Stimulated activated CD4-positive, alpha-beta T cell treated with anti-CD3 and anti-CD28 coated beads, Interleukin-15, amount 100 ng/mL, for 24 hours (primary cell): ENCODE measurements around the gene RASGRF1.
A peak's percentile ranks its signal among the peaks of the same experiment; 100 is the strongest.
"Not testable (repeated sequence)": the region's sequence is repeated elsewhere in the genome, so short reads cannot be mapped to it uniquely, and the experiment has no call there.

Experiments used
- DNase-seq: peaks from one replicate; pipeline ENCODE4 v3.0.0-alpha.2; 2020

RASGRF1 gene

DNA sequence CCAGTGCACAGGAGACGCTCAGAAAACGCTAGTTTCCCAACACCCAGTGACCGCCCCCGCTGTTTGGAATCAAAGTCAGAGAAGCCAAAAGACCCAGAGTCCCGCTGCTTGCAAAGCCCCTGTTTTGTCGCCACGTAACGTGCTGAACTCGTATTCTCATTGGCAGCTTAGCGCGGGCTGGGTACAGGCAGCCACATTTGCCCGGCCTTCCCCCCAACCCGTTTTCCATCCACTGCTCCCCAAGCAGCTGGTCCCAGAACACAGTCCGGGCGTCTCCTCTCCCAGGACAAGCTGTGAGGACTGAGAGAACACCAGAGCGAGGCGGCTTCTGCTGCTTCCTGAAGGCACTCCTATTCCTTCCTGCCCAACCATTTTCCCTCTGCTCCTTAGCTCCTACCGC is 54.8 kb downstream of the RASGRF1 start:
- no peak for DNase-seq

DNA sequence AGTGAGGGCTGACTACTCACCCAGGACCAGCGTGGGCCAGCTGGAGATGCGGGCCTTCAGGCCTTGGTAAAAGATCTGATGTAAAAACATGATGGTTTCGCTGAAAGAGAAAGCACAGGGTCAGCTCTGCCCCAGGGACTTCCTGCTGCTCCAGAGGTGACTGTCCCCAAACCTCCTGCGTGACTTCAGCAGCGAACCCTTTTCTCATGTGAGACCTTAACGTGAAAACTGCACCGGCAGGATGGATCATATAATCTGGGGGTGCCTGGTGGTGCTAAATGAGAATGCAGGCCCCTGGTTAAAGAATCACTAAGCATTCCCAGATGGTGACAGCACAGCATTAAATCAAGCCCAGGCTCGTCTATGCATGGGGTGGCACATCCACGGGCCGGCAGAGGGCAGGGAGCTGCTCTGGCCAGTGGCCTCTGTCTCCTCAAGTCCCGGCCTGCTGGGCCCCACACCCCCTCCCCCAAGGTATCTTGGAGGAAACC is 55.4 kb downstream of the RASGRF1 start:
- no peak for DNase-seq

DNA sequence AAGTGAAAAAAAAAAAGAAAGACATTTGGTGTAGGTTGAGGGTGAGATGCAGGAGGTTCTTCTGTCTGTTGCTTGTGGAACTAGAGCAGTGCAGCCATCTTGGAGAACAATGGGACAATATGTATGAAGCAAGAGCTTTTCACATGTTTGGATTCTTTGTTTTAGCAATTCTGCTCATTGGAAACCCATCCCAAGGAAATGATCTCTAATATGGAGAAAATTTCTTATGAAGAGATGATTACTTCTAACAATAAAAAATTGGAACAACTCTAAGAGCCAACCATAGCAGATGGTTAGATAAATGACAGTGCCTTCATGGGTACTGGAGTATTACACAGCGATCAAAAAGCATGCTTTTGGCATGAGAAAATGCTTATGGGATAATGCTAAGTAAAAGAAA is 56.3 kb downstream of the RASGRF1 start:
- no peak for DNase-seq

DNA sequence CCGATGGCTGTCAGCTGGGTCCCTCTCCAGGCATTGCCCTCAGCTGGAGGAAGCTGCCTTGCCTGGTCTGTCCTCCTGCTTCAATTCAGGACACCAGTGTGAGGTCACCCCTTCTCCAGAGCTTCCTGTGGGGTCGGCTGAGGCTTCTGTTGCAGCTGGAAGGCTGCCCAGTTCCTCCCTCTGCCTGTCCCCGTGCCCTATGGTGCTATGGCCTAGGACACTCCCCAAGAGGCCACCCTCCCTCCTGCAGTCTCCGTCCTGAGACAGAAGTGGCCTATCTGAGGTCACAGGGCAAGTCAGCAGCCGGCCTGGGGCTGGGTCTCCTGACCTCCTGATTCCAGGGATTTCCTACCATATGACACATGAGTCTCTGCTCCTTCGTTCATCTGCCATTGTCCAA is 57.9 kb downstream of the RASGRF1 start:
- no peak for DNase-seq

DNA sequence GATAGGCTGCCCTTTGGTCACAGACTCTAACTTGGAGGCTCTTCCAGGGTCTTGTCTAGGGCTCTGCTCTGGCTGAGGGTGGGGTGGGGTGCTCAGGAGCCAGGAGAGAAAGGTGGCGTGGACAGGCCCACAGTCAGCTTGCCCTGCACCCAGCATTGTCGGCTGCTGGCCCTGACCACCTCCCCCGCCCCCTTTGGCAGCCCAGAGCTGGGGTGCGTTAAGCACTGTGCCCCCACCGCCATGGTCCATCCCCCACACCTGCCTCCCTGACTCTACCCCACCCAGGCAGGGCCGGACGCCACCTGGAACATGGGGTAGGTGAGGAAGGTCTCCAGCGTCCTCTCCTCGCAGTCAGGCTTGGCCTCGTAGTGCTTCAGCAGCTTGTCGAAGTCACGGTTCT is 58.8 kb downstream of the RASGRF1 start:
- DNase-seq = no peak

DNA sequence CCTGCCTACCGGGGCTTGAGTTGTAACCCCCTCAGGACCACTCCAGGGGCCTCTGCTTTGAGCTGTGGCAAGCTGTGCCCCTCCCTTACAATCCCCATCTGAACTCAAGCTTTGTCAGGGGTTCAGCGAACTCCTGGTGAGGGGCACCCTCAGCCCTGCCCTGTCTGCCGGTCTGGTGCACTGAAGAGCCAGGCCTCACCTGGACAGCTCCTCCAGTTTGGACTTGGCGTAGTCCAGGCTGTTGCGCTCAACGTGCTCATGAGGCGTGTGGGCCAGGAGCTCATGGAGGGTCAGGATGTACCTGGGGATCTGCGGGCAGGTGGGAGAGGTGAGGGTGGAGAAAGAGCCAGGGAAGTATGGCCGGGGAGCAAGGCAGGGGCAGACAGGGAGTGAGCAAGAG is 59.4 kb downstream of the RASGRF1 start:
- no peak for DNase-seq

DNA sequence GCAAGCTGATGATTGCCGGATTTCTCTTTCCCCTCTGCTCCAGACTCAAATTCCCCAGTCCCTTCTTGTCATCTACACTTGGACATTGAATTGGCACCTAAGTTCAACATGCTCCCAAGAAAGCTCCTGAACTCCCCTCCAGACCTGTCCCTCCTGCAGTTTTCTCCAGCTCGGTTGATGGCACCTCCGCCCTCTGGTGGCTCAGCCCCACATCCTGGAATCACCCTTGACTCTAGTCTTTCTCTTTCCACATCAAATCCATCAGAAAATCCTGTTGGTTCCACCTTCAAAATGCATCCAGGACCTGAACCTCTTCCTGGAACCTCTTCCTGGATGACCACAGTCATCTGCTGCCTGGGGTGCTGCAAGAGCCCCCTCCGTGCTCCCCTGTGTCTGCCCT is 60.1 kb downstream of the RASGRF1 start:
- DNase-seq = no peak

DNA sequence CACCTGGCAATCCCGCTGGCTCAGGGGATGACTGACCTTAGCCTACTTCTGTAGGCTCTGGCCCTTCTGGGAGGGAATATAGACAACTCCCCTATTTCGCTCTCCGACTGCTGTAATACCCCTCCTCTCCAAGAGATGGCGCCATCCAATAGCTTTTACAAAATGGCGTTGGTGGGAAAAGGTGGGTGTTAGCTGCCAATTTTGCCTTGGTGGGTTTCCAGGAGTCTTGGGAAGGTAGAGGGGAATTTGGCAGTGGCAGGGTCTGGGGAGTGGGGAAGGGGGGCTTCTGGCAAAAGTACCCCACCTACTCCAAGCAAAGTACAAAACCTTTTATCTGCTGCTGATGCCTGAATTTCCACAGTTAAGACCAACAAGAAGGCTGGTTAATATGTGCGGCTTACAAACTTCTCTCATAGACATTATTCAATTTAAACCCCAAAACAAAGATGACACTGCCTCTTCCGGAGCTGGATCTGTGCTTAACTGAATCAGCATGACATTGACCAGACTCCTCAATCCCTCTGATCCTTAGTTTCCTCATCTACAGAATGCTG is 62.1 kb downstream of the RASGRF1 start:
- DNase-seq = peak; percentile 57

DNA sequence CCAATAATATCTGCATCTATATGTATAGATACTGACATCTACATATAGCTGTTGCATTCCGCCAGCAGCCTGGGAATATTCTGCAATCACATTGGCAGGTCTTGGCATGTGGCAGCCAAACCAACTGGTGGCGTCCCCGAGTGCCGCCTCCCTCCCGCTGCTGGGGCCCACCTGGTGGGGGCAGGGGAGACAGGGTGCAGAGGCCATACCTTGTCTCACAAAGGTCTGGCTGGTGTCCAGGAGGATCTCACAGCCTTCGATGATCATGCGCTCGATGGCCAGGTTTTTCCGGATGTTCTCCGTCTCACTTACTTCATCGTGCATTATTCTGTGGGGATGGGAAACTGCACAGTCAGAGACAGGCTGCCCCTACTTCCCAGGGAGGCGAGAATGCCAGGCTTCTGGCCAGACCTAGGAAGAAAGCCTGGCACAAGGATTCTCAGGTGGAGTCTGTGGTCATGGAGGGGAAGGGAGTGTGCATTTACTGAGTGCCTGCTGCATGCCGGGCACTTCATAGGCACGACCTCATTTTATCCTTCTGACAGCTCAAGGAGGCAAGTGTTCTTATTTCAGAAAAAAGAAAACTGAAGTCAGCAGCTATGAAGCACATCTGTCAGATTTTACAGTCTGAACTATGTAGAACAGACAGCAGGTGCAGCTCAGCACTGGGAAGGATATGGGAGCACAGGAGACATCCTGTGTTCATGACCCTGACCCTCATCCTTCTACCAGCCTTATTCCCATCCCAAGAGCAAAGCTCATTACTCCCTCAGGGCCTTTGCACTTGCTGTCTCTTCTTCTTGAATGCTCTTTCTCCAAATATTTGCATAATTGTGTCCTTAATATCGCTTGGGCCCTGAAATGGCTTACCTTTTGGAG is 62.8 kb downstream of the RASGRF1 start:
- DNase-seq = no peak

DNA sequence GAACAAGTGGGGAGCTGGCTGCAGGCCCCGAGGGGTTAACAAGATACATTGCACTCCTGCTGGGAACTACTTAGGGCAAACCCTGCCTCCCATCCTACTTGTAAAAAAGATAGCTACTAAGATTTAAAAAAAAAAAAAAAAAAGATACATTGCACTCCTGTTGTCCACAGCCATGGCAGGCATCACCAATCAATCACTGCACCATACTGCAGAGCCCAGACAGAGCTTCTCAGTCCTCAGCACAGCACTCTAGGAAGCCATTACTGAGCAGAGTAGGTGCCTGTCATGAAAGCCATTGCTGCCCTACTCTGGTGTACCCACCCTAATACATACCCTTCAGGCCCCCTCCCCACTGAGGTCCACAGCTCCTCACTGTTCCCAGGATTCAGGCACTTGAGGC is 64.8 kb downstream of the RASGRF1 start:
- no peak for DNase-seq

DNA sequence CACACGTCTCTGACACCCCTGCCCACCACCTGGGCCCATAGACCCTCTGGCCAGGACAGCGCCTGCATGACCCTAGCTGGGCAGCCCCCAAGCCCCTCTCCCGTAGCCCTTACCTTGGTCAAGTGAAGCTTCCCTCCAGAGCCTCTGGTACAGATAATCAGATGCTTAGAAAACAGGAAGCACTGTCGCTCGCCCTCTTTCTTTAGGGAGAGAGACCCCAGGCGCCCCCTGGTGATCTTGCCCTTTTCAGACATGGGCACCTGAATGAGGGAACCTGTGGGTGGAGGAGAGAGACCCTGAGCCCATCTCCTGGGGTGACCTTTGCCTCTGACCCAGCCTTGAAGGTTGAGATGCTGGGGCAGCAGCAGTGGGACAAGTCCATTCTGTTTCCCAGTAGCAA is 65.4 kb downstream of the RASGRF1 start:
- peak; percentile 16 for DNase-seq

DNA sequence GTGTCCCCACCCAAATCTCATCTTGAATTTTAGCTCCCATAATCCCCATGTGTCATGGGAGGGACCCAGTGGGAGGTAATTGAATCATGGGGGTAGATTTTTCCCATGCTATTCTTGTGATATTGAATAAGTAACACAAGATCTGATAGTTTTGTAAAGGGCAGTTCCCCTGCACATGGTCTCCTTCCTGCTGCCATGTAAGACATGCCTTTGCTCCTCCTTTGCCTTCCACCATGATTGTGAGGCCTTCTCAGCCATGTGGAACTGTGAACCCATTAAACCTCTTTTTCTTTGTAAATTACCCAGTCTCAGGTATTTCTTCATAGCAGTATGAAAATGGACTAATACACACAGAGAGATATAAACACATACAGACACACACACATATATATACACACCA is 66.1 kb downstream of the RASGRF1 start:
- not testable (repeated sequence) for DNase-seq

DNA sequence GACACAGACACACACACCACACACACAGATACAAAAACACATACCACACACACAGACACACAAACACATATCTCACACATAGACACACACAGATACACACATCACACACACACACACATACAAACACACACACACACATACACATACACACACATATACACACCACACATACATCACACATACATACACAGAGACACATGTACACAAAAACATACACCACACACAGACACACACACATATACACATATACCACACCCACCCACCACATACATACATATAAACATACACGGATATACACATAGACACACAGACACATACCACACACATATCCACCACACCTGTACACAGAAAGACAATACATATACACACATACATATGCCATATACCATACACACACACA is 66.7 kb downstream of the RASGRF1 start:
- DNase-seq = no peak

DNA sequence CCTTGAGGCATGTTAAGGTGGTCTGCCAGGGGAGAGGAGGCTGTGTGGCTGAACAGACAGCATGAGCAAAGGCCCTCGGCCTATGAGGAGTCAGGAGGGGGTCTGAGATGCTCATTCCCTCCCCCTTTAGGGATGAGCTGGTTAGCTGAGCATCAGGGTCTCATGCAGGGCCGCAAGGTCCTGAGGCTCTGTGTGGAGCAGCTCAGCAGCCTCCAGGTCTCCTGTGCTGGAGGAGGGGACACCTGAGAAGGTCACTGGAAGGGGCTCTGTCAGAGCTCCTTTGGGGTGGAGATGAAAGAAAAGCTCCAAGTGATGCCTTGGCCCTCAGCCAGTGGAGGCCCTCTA is 67.1 kb downstream of the RASGRF1 start:
- no peak for DNase-seq

DNA sequence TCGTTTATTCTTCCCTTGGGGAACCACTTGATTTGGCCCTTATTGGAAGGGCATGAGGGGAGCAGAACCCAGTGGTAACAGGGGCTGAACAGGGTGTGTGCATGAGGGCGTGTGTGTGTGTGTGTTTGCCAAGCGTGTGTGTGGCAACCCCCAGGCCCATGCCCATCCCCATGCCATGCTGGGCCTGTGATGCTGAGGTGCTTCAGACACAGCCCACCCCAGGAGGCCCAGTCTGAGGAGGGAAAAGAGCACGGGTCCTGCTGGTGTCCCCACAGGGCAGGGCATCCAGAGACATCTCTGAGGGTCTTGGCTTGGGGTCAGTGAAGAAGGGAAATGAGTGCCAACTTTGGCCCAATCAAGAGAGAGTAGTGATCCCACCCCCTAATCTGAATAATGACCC is 71.6 kb downstream of the RASGRF1 start:
- no peak for DNase-seq

DNA sequence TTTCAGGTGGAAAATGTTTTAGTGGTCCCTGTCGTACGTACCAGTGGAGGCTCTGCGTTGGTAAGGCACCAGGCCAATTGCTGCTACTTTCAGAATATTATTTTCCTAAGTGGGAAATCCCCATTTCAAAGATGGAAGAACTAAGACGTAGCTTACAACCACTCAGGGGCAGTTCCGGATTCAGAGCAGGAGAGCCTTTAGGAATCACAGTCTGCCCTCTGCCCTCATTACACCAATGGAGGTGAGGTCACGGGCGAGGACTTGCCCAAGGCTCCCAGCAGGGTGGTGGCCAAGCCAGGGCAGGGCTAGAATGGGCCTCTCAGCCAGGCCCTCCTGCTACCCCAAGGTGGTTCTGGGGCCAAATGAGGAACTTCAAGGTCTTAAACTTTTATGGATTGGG is 72.6 kb downstream of the RASGRF1 start:
- no peak for DNase-seq

DNA sequence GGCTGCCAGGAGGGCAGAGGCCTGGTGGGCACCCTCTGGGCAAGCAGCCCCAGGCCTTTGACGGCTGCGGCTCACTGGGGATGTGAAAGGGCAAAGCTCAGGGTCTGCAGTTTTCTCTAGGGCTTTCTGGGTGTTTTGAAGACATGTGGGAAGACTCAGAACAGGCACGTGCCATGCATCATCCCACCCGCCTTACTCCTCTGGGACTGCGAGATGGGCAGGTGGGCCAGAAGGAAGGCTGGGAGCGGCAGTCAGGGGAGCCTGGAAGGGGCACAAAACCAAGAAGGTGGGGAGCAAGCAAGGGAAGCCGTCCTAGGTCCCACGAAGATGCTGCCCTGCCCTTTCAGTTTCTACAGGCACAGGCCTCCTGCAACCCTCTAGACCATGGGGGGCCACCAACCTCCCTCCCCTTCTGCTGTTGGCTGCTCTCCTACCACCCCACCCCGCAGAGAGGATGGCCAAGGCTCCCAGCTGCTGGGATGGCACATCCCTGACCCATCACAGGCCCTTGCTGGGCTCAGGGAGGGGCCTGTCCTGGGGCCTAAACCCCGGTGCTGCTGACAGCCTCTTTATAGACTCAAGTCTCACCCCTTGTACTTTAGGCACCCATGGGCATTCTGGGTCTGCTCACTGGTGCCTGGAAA is 73.9 kb downstream of the RASGRF1 start:
- no peak for DNase-seq

DNA sequence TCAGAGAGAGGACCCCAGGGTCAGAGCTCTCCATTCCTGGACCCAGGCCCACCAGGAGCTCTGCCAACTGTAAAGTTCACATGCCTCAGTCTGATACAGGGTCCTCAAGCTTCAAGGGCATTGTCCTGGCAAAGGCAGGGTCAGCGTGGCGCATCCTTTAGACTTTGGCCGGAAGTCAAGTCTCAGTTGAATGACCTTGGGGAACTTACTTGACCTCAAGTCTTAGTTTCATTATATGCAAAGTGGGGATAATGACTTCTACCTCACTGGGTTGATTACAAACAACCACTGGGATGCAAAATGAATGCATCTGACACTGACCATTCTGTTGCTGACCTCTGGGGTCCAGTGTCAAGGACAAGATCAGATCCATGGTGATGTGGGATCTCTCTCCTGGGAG is 75.2 kb downstream of the RASGRF1 start:
- no peak for DNase-seq

DNA sequence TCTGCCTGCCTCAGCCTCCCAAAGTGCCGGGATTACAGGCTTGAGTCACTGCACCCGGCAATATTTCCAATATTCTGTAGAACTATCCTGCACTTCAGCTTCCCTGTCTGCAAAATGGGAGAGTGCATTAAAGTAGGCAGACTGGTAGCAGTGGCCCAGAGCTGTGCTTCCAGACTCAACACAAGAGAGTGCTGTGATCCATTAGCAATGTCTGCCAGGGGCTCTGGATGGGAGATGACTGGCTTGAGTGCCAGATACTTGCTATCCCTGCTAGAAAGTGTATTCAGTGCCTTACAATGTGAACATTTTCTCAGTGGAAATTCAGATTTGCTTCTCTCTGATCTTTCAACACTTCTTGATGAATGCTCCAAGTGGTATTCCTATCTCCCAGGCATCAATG is 80.3 kb downstream of the RASGRF1 start:
- DNase-seq = no peak

DNA sequence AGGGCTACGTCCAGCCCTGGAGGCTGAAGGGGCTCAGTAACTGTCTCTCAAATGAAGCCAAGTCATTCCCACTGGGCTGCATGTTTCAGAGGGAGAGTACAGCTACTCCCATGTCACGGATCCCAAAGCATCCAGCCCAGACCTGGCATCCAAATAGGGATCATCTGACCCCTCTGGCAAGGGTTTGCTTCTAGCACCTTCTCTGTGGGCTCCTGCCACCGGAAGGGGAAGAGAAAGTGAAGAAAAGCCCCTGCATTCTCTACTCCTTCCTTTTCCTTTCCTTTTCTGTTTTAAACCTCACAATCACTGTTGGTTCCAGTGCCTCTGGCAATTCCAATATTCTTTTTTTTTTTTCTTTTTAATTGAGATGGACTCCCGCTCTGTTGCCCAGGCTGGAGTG is 81.2 kb downstream of the RASGRF1 start:
- no peak for DNase-seq

DNA sequence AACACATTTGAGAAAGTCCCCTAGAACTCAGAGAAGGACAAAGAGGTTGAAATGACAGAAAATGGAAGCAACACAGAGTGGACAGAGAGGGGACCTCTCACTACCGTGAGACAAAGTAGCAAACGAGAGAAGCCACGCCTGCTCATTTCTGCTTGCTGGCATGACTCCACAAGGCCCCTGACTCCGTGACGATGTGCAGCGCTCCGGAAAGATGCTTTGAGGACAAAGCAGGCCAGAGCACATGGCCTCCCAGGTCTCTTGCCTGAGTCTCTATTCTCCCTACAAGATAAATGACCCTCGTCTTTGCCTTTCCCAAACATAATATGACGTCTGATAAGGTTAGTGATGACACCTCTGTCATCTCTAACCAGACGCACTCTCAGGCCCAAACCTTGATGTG is 81.9 kb downstream of the RASGRF1 start:
- no peak for DNase-seq

DNA sequence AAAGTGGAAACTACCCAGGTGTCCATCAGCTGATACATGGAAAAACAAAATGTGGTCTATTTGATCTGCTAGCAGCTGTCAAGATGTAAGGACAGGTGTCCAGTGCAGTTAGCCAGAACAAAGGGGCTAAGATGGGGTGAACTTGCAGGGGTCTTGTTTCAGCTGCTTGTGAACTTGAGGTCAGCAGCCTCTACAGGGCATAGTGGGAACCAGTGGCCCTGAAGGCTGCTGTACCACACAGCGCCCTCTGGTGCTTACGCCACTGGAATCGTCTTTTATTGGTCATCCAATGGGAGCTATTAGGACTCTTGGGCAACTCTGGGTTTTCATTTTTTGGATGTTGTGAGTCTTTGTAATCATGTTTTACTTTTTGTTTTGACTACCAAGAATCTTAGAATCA is 83.5 kb downstream of the RASGRF1 start:
- peak; percentile 38 for DNase-seq

DNA sequence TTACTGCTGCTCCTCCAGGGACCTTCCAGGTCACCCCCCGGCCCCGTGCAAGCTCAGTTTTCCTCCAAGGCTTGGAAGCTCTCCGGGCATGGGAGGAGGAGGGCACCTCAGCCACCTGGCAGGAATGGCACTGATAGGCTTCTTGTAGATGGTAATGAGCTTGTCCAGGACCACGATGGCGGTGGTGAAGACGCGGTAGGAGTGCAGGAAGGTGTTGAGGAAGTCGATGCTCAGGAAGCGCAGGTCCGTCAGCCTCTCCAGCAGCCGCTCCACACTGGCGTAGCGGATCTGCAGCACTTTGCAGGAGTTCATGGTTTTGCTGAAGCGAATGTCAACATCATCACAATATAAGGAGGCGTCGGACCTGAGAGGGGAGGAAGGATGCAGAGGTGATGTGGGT is 84.5 kb downstream of the RASGRF1 start:
- no peak for DNase-seq

DNA sequence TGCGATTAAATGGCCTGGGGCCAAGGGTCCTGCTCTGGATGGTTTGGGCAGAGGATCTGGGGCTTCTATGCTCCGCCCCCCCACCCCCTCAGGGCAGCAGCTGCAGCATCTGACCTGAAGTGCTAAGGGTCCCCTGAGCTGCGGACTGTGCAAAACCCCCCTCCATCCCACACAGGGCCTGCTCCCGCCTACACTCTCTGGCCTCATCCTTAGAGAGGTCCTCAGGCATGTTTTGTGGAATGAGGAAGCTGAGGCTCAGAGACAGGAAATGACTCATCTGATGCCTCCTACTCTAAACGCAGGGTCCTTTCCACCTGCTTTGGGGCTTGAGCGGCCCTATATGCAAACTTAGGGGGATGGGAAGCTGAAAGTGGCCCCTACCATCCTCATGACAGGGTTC is 86.2 kb downstream of the RASGRF1 start:
- DNase-seq = peak; percentile 9
